Activated CD4-positive, CD25-positive, alpha-beta regulatory T cell treated with anti-CD3 and anti-CD28 coated beads, Interleukin-2, amount 50 U/mL, for 16 hours (primary cell): ENCODE results near the gene CTBP1.
"Not testable (repeated sequence)": the region's sequence is repeated elsewhere in the genome, so short reads cannot be mapped to it uniquely, and the experiment has no call there.

ENCODE experiments used
- DNase-seq: peaks from one replicate; pipeline ENCODE4 v3.0.0-alpha.2; 2020; ENCODE audit warnings: low read depth, low spot score

The CTBP1 gene

DNA sequence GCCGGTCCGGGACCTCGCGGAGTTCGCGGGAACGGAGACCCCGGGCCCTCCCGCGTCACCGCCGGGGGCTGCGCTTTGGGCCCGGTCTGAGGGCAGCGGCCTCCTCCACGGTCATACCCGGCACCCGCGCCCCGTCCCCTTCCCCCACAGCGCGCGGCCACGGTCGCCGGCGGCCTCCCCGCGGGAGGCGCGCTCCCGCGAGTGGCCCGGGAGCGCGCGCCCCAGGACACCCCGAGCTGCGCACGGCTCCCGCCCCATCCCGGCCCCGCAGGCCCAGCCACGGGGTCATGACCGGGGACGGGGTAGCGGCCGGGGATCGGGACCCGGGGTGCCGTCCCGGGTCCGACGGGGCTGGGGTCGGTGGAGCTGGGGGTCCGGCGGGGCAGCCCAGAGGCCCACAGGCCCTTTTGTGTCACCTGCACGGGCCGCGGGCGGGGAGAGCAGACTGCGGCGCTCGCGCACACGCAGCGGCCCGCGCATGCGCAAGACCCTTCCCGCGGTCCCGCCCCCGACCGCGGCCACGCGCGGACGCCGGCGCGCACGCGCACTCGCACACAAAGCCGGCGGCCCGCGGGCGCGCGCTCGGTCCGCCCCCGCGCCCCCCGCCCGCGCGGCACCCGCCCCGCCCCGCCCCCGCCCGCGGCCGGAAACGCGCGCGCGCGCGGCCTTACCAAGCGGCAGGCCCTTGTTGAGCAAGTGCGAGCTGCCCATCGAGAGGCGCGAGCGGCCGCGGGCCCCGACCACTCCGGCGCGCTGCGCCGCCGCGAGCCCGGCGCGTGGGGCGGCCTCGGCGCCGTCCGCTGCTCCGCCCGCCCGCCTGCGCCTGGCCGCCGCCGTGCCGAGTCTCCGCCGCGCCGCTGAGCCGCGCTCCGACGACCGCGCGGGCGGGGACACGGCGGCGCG lies at the start of gene CTBP1:
CTBP1 (minus strand) TSS at position 886 of the 903 bp plus-strand sequence. CDS start 7,799 bp downstream, outside the sequence.
- DNase-seq: peak; percentile 60

GRCh38 chr4:1298461-1298860 lies 49.5 kb upstream of the CTBP1 start:
- no peak for DNase-seq

GRCh38 chr4:1297456-1298325 lies 48.8 kb upstream of the CTBP1 start:
- no peak for DNase-seq

GRCh38 chr4:1297023-1297395 lies 48.1 kb upstream of the CTBP1 start:
- no peak for DNase-seq

GRCh38 chr4:1296324-1297022 lies 47.5 kb upstream of the CTBP1 start:
- no peak for DNase-seq

DNA sequence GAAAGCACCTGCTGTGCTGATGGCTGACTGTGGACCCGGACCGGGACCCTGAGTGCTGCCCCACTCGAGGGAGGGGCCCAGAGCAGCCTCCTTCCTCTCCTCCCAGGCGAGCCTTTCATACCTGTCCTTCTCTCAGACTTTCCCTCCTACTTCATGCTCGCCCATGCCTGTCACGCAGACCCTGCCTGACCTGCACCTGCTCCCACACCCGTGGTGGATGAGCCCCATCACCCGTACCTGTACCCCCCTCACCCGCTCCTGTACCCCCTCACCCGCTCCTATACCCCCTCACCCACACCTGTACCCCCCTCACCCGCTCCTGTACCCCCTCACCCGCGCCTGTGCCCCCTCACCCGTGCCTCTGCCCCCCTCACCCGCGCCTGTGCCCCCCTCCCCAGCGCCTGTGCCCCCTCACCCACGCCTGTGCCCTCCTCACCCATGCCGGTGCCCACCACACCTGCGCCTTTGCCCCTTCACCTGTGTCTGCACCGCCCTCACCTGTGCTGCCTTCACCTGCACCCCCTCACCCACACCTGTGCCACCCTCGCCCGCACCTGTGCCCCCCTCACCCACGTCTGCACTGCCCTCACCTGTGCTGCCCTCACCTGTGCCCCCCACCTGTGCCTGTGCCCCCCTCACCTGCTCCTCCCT lies 46.6 kb upstream of the CTBP1 start:
- no peak for DNase-seq

- DNase-seq: no peak
Observed at GRCh38 chr4:1294891-1295290, 46.0 kb upstream of the CTBP1 start.

DNA sequence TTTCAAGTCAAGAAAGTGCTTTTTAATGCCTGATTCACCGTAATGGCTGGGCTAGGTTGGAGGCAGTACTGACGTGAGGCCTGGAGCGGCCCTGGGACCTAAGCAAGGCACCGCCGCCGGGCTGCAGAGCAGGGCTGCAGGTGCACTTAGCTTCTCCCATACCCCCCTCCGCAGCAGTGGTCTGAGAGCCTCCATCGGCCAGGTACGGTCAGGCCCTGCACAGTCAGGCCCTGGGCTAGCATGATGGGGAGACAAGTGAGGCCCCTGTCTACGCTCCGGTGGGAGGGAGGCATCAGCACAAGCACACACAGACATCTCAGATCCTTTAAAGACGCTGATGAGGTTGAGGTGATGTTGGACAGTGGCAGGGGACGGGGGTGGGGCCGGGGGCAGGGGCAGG lies 45.5 kb upstream of the CTBP1 start:
- no peak for DNase-seq

DNA sequence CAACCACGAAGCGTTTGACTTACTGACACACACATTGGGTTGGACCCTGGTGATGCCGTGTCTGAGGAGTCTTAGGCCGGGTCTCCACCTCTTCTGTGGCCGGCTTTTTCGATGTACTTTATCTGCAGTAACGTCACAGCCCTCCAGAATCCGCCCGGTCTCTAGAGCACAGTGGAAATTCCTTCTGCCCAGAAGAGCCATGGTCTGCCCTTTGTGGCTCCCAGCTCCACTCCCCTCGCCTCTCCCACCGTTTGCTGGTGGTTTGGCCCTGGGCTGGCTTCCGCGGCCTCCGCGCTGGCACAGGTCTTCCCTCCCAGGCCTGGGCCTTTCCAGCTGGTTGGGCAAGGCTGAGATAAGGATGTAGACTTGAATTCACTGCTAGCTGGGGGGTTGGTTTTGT lies 45.1 kb upstream of the CTBP1 start:
- no peak for DNase-seq

DNA sequence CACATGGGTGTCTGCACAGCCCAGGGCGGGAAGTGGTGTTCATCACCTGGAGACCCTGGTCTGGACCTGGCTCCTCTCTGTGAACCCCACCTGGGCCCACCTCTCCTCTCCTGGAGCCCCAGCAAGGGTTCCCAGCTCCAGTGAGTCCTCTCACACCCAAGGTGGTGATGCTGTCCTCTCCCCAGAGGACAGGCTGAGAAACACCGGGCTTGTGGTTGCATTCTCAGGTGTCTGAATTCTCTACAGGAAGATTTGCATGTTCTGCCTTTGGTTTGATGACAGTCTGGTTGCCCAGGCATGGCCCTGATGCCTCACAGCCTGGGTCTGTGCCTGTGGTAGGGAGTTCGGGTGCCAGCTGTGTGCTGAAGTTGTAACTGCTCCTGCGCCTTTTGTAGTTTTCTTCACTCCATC lies 44.6 kb upstream of the CTBP1 start:
- DNase-seq: no peak

DNA sequence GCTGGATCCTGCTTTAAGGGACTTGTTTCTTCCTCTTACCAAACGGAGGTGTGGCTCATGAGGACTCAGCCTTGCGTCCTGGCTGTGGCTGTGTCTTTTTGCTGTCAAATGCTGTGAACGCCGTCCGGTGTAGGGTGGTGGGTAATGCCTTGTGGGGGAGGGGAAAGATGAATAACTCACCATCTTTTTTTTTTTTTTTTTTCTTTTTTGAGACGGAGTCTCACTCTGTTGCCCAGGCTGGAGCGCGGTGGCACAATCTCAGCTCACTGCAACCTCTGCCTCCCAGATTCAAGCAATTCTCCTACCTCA lies 43.7 kb upstream of the CTBP1 start:
- DNase-seq: not testable (repeated sequence)

GRCh38 chr4:1291996-1292702 lies 43.2 kb upstream of the CTBP1 start:
- DNase-seq: no peak

- DNase-seq: no peak
Observed at GRCh38 chr4:1291091-1291490, 42.2 kb upstream of the CTBP1 start.

DNA sequence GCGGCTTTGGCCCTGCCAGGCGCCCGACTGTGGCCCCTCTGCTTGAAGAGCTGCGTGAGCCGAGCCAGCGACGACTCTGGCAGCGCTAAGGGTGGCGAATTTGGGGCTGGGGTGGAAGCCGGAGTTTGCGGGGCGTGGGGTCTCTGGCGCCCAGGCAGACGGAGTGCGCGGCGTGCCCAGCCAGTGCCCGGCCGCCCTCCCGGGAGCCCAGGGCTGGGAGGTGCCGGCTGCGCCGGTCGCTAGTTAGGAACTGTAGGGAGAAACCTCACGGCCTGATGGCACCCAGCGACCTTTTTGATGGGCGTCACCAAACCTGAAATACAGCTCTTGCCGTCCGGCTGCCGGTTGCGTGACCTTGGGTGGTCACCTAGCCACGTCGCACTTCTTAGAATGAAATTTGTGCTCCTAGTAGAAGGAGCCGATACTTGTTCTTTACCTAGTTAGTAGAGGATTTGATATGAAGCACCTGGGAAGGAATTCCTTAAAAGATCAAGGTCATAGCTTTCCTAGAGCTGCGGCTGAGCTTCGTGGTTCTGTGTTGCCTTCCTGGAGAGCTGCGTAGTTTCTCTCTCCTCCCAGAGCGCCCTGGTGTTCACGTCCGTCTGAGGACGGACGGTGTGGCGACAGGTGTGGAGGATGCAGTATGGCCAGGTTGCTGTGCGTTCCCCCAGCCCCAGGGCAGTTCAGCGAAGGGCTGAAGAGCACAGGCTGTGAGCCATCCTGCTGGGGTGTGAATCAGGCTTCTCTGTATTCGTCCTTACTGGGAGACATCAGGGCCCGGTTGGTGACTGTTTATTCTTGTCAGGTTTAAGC lies 41.4 kb upstream of the CTBP1 start:
- DNase-seq: no peak

GRCh38 chr4:1289207-1290164 lies 40.6 kb upstream of the CTBP1 start, which contains the start of gene MAEA:
Gene MAEA, plus strand, starts transcription at chr4:1289891. Its CDS starts 23 bp downstream, at chr4:1289914.
- peak; percentile 94 for DNase-seq

DNA sequence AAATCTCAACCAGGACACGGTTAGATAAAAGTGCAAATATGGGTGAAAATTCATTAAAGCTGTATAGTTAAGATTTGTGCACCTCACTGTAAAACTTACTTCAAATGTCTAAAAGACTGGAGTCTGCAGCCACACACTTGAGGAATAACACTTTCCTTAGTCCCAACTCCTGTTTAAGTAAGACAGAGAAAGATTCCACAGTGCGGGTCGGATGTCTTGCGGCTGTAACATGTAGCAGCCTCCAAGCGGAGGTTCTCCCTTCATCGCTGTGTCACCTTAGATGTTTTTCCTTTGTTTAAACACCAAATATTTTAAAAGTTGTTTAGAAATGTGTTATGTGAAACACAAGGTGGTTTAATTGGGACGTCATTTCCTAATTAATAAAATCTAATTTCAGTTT lies 39.9 kb upstream of the CTBP1 start:
- DNase-seq: no peak

GRCh38 chr4:1285790-1286553 lies 37.0 kb upstream of the CTBP1 start:
- DNase-seq: no peak

DNA sequence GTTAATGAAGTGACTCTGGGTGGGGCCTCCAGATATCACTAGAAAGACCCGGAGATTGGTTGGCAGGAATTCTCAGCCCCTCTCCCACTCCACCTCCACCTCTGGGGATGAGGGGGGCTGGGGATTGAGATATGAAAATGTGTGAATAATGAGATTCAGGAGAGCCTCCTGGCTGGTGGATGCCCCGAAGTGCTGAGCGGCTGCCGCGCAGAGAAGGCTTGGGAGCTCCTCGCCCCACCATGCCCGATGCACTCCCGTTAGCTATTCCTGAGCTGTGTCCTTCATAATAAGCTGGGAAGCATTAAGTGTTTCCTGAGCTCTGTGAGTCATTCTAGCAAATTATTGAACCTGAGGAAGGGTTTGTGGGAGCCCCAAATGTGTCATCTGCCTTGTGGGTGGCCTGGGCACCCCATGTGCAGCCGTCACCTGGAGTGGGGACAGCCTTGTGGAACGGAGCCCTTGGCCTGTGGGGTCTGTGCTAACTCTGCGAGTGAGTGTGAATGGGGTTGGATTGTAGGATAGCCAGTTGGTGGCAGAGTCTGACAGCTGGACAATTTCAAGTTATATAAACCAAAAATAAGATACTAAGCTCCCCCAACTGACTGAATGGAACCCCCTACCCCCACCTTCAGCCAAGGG lies 36.3 kb upstream of the CTBP1 start:
- no peak for DNase-seq
